DOHH2 (cell line): ENCODE results near the gene ADGRB3.

Source experiments
- EZH2phosphoT487 ChIP-seq: fragments of 200-600 bp; sonication (generic); IDR thresholded peaks from 2 replicates; pipeline ENCODE4 v1.6.1; 2017; ENCODE audit warnings: borderline replicate concordance, mild to moderate bottlenecking, antibody characterized with exemption, low read length, moderate library complexity, mixed read lengths
- TF ChIP-seq, protein P1 (sequence below): fragments of 200-600 bp; sonication (generic); IDR thresholded peaks from one replicate; pipeline ENCODE4 v1.5.1; 2014; ENCODE audit warnings: antibody characterized with exemption, mild to moderate bottlenecking, low read depth, low read length; ENCODE audit not compliant: poor library complexity, severe bottlenecking

DNA sequence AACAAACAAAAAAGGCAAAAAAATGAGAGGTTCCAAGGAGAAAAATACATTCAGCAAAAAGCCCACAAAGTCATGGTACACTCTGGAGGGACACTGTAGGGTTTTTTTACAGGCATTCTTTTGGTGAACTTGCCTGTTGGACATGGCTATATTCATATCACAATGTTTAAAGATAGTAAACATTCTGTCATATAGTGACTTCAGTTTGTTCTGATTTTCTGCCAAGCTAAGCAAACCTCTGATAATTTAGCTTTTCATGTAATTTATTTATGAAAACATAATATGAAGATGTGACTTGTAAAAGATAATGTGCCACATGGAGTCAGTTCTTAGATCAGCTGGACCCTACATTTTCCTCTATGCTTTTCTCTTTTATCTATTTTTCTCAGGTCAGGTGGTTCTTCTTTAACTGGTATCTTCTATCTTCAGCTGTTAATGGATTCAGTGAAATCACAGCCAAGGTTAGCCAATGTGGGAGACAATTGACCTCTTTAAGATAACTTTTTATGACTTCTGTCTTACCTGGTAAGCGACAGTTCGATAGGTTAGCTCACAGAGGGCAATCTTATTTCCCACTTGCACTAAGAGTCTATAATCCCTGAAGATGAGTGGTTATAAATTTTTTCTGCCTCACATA, 87.9 kb downstream of the ADGRB3 start:
- TF ChIP-seq, protein P1, sequence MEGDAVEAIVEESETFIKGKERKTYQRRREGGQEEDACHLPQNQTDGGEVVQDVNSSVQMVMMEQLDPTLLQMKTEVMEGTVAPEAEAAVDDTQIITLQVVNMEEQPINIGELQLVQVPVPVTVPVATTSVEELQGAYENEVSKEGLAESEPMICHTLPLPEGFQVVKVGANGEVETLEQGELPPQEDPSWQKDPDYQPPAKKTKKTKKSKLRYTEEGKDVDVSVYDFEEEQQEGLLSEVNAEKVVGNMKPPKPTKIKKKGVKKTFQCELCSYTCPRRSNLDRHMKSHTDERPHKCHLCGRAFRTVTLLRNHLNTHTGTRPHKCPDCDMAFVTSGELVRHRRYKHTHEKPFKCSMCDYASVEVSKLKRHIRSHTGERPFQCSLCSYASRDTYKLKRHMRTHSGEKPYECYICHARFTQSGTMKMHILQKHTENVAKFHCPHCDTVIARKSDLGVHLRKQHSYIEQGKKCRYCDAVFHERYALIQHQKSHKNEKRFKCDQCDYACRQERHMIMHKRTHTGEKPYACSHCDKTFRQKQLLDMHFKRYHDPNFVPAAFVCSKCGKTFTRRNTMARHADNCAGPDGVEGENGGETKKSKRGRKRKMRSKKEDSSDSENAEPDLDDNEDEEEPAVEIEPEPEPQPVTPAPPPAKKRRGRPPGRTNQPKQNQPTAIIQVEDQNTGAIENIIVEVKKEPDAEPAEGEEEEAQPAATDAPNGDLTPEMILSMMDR, result no peak
- no peak for TF ChIP-seq EZH2phosphoT487
